ENCODE data around the gene RANGAP1. TPM values are rescaled to one million over a fixed set of nuclear protein-coding genes. Genes with fewer than 3 reads are reported as not detected.

The RANGAP1 gene
- polyA plus RNA-seq, 1 experiment, result 145 TPM

- Histone ChIP-seq H3K36me3 (ENCODE audit: control insufficient read depth, insufficient read depth, low read length) (peaks cover 47% of the 10 kb centered on the region), H3K4me3 (ENCODE audit: low read depth, low read length) (no peak overlapping the region), H3K27me3 (ENCODE audit: control insufficient read depth, insufficient read depth, low read length) (no peaks in the 10 kb centered on the region)
- DNase-seq (ENCODE audit: low read depth), result no peak
- no peak for TF ChIP-seq CTCF (IDR thresholded peaks at IDR 0.05; ENCODE audit: insufficient read depth, low read depth, low read length)
- ChIA-PET CTCF (no interaction called here), POLR2A (no interaction called here)
Observed at GRCh38 chr22:41248314-41248713, 37.7 kb downstream of the RANGAP1 start.

GRCh38 chr22:41247703-41248102 lies 38.3 kb downstream of the RANGAP1 start:
- no peaks in the 10 kb centered on the region for H3K27me3 ChIP-seq (ENCODE audit: control insufficient read depth, insufficient read depth, low read length)
- TF ChIP-seq CTCF (IDR thresholded peaks at IDR 0.05; ENCODE audit: insufficient read depth, low read depth, low read length), result no peak
- no peak for DNase-seq (ENCODE audit: low read depth)
- peaks cover 41% of the 10 kb centered on the region for H3K36me3 ChIP-seq (ENCODE audit: control insufficient read depth, insufficient read depth, low read length)
- ChIA-PET POLR2A (no interaction called here), CTCF (no interaction called here)
- no peak overlapping the region for H3K4me3 ChIP-seq (ENCODE audit: low read depth, low read length)

- H3K36me3 ChIP-seq (ENCODE audit: control insufficient read depth, insufficient read depth, low read length), result peaks cover 34% of the 10 kb centered on the region
- ChIA-PET CTCF (no interaction called here), POLR2A (interaction anchor here (0.6 kb wide), 1 partner anchor 64 kb away, joined by 3 read pairs; no protein-coding TSS in a partner anchor)
- no peak for TF ChIP-seq CTCF (IDR thresholded peaks at IDR 0.05; ENCODE audit: insufficient read depth, low read depth, low read length)
- no peaks in the 10 kb centered on the region for H3K27me3 ChIP-seq (ENCODE audit: control insufficient read depth, insufficient read depth, low read length)
- no peak for DNase-seq (ENCODE audit: low read depth)
- H3K4me3 ChIP-seq (ENCODE audit: low read depth, low read length), result no peak overlapping the region
Observed at GRCh38 chr22:41245917-41246499, 40.0 kb downstream of the RANGAP1 start.

GRCh38 chr22:41243361-41243760 lies 42.6 kb downstream of the RANGAP1 start:
- TF ChIP-seq CTCF (IDR thresholded peaks at IDR 0.05; ENCODE audit: insufficient read depth, low read depth, low read length), result no peak
- DNase-seq (ENCODE audit: low read depth), result no peak
- Histone ChIP-seq H3K36me3 (ENCODE audit: control insufficient read depth, insufficient read depth, low read length) (peaks cover 11% of the 10 kb centered on the region), H3K27me3 (ENCODE audit: control insufficient read depth, insufficient read depth, low read length) (no peaks in the 10 kb centered on the region), H3K4me3 (ENCODE audit: low read depth, low read length) (no peak overlapping the region)
- ChIA-PET CTCF (interaction anchor here (0.6 to 1.3 kb wide), 2 partner anchors 17 to 1975 kb away, joined by 3 to 4 read pairs; no protein-coding TSS in a partner anchor), POLR2A (no interaction called here)

GRCh38 chr22:41242396-41243117 lies 43.4 kb downstream of the RANGAP1 start:
- DNase-seq (ENCODE audit: low read depth), result no peak
- no peak for TF ChIP-seq CTCF (IDR thresholded peaks at IDR 0.05; ENCODE audit: insufficient read depth, low read depth, low read length)
- ChIA-PET POLR2A (interaction anchor here (0.7 kb wide), 1 partner anchor 18 kb away, joined by 6 read pairs; no protein-coding TSS in a partner anchor), CTCF (interaction anchor here (0.6 to 0.9 kb wide), 2 partner anchors 202 to 1974 kb away, joined by 3 to 4 read pairs; no protein-coding TSS in a partner anchor)
- H3K4me3 ChIP-seq (ENCODE audit: low read depth, low read length), result no peak overlapping the region
- peaks cover 5% of the 10 kb centered on the region for H3K36me3 ChIP-seq (ENCODE audit: control insufficient read depth, insufficient read depth, low read length)
- H3K27me3 ChIP-seq (ENCODE audit: control insufficient read depth, insufficient read depth, low read length), result no peaks in the 10 kb centered on the region
